Measurements from ENCODE around the gene TRIM37.
"Not testable (repeated sequence)": the region's sequence is repeated elsewhere in the genome, so short reads cannot be mapped to it uniquely, and the experiment has no call there.

Gene TRIM37

GRCh38 chr17:59111539-59111938 is 4.9 kb upstream of the TRIM37 start:
- DNase-seq (ENCODE audit: low spot score) = no peak

DNA sequence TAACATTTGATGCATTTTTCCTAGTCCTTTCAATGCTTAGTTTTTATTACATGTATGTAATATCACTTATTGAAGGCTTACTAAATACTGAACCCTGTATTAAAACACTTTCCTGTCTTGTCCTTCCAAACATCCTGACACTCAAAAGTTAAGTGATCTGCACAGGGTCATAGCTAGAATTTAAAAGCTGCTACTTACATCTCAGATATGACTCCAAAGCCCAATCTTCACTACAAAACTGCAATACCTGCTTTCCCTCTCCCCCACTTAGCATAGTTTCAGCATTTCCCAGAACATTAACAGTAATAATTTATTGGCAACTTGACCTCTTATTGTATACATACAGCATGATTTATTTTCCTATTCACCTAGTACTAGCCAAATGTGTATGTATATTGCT is 4.3 kb upstream of the TRIM37 start:
- no peak for DNase-seq (ENCODE audit: low spot score)

- no peak for DNase-seq (ENCODE audit: low spot score)
Measured at GRCh38 chr17:59108400-59109102, 1.9 kb upstream of the TRIM37 start.

DNA sequence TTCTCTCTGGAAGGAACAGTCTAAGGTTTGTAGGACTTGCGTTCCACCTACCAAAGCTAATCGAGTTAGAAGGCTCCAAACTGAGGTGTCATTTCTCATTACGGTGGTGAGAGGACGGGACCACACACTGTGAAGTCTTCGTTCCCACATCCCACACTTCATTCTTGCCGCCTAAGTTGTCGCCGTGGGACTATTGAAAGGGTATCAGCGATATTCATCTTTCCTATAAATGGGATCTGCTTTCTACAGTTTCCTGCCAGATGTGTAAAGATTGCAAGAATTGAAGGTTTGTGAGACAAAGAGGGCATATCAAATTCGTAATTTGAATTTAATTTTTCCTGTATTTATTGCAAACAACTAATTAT is 608 bp upstream of the TRIM37 start:
- no peak for DNase-seq (ENCODE audit: low spot score)

- peak; percentile 46 for DNase-seq (ENCODE audit: low spot score)
Measured at GRCh38 chr17:59105852-59106462, 723 bp downstream of the TRIM37 start.

- no peak for DNase-seq (ENCODE audit: low spot score)
Measured at GRCh38 chr17:59101178-59101577, 5.5 kb downstream of the TRIM37 start.

DNA sequence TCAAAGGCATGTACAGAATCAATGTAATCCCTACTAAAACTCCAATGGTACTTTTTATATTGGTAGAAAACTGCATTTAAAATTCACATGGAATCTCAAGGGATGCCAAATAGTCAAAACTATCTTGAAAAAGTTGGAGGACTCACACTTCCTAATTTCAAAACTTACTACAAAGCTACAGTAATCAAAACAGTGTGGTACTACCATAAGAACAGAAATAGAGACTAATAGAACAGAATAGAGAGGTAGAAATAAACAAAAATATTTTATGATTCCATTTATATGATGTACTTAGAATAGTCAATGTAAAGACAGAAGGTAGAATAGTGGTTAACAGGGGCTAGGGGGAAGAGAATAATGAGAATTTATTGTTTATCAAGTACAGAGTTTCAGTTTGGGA is 8.8 kb downstream of the TRIM37 start:
- DNase-seq (ENCODE audit: low spot score) = no peak

- no peak for DNase-seq (ENCODE audit: low spot score)
Measured at GRCh38 chr17:59094861-59095530, 11.7 kb downstream of the TRIM37 start.

- DNase-seq (ENCODE audit: low spot score) = peak; percentile 18
Measured at GRCh38 chr17:59093702-59094231, 12.9 kb downstream of the TRIM37 start.

DNA sequence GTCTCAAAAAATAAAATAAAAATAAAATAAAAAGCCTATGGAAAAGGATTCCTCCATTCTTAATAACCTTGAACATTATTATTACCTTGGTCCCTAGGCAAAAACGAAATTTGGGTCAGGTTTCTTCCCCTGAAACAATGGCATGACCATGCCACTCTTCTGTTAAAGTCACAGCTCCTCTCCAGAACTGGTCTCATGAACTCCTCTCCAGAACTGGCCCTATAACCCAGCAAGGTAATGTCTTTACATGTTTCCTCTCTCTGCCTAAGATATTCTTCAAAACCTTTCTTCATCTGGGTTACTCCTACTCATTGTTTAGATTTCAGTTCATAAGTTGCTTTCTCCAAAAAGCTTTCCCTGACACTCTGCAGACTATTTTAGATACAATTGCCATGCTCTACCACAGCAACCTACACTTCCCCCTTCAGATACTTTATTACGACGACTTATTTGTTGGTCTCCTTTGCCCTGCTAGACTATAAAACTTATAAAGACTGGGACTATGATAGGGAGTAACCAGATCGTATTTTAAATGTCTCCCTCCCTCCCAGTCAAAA is 13.5 kb downstream of the TRIM37 start:
- no peak for DNase-seq (ENCODE audit: low spot score)

GRCh38 chr17:59090593-59090992 is 16.1 kb downstream of the TRIM37 start:
- not testable (repeated sequence) for DNase-seq (ENCODE audit: low spot score)

DNA sequence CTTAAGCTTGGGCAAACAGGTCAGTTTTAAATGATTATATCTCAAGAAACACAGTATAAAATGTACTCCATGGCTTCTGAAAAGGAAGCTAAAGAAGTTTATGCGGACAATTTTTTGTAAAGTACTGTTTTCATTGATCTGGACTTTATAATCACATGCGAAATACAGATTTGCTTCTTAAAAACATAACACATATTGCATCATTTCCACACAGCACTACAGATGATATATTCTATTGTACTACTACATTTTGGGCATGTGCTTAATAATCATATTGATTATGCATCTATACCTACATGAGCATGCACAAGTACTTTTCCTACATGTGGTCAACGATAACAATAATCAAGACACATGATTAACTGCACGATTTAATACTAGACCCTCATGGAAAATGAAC is 22.5 kb downstream of the TRIM37 start:
- DNase-seq (ENCODE audit: low spot score) = no peak

DNA sequence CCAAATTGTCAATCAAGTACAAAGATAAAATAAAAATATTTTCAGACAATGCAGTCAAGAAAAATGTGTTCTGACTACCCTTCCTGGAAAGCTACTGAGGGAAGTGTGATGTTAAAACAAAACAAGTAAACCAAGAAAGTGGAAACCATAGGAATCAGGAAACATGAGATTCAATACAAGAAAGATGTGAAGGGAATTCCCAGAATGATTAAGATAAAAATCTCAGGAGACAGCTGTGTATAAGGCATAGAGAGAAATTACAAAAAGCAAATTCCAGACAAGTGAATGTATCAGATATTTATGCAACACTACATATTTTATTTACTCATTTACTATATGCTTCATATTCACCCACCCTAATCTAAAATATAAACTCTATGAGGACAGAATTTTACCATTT is 32.2 kb downstream of the TRIM37 start:
- DNase-seq (ENCODE audit: low spot score) = no peak

- DNase-seq (ENCODE audit: low spot score) = no peak
Measured at GRCh38 chr17:59073972-59074371, 32.7 kb downstream of the TRIM37 start.

DNA sequence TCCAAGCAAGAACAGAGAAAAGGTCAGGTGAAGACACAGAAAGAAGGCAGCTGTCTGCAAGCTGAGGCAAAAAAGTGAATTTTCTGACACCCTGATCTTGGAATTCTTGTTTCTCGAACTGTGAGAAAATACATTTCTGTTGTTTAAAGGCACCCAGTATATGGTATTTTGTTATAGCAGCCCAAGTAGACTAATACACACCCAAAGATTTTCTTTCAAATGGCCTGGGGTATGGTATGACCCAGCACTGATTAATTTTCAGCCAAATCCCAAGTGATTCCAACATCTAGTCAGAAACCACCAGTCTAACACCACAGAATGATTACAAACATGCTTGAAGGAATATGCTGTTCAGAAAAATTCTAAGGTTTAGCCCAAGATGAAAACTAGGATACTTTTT is 36.8 kb downstream of the TRIM37 start:
- DNase-seq (ENCODE audit: low spot score) = no peak

DNA sequence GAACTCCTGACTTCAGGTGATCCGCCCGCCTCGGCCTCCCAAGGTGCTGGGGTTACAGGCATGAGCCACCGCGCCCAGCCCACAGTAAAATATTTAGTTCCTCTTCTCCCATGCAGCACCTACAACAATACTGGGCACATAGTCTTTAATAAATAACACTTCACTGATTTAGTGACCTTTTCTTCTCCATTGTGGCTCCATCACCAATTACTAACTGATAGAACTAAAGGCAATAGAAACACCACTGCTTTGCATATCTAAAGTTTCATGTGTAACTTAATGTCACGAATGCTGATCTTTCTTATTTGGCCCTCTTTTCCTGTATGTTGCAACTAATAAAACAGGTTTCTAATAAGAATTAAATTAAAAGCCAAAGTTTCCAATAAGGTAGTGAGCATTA is 38.9 kb downstream of the TRIM37 start:
- no peak for DNase-seq (ENCODE audit: low spot score)

DNA sequence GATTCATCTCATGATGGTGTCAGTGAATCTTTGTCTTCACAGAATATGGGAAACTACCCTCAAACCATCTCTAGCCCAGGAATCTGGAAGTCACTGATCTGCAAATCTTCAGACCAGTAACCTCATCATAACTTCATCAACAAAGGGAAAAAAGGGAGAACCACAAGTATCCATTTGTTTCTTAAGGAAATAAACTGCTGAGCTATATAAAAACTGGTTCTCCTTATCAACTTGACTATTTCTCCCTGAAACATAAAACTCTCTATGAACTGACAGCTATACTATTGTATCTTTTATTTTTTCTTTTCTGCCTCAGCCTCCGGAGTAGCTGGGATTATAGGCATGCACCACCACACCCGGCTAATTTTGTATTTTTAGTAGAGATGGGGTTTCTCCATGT is 39.3 kb downstream of the TRIM37 start:
- no peak for DNase-seq (ENCODE audit: low spot score)

DNA sequence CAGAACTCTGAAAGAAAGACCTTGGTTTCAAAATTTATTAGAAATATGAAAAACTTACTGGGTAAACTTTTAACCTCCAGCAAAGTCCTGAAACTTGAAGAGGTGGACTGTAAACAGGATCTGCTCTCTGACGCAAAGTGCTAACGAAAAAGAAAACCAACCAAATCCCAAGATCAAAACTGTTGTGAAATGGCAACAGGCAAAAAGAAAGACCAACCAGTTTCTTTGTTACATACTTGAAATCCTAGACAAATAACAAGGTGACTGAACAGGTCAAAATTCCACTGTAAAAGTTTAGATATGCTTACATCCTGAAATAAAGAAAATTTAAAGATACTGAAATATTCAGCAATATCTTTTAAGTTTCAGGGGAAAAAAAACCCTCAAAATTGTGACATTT is 44.2 kb downstream of the TRIM37 start:
- DNase-seq (ENCODE audit: low spot score) = no peak

- no peak for DNase-seq (ENCODE audit: low spot score)
Measured at GRCh38 chr17:59056857-59057256, 49.8 kb downstream of the TRIM37 start.

DNA sequence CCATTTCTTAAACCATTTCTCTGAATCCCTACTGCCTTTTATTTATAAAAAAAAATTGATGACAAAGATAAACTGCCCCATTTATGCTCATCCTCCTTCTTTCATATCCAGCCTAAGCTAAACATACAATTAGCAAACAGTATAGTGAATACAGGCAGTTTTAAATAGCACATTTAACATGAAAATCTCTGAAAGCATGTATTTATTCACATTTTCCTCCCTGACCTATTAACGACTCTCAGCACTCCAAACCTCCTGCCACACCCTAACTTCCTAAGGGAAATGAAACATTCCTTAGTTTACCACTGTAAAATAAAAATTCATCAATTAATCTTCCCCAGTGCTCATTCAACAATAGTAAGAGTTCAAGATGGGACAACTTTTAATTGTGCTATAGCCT is 56.9 kb downstream of the TRIM37 start:
- no peak for DNase-seq (ENCODE audit: low spot score)

DNA sequence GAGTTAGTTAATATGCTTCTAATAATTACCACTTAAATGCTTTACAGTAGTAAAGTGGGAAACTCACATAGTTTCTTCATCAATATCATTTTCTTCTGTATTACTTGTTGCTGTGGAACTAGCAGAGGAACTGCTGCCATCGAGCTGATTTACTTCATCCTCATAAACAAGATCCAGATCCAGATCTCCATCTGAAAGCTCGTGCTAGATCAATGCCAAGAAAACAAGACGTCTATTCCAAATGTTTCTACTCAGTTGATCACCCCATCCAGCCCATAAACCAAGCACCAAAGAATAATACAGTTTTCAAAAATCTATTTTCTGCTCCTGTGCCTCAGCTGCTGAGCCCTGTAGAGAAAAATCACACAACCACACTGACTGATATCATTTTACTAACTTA is 59.1 kb downstream of the TRIM37 start:
- no peak for DNase-seq (ENCODE audit: low spot score)

- no peak for DNase-seq (ENCODE audit: low spot score)
Measured at GRCh38 chr17:59046192-59046591, 60.5 kb downstream of the TRIM37 start.

DNA sequence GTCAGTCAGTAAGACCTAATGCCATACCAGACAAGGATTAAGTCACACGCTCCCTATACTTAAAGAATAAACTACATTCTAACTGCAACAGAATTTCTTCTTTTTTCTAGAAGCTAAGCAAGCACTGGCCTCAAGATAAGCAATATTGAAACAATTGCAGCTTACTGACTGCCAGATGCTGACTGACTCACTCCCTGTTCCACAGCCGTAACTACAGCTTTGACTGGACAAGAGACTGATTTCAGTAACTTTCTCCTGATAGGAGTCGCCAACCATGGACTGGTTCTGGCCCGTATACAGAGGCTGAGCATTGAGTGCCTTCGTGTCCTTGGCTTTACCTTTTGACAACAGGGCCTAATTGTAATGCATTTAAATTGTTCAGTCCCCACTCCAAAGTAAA is 67.9 kb downstream of the TRIM37 start:
- no peak for DNase-seq (ENCODE audit: low spot score)
